Lower leg skin (tissue), 3 donors: Measurements from ENCODE around the gene PRTG.

Source experiments
- POLR2A ChIP-seq, 2 donors: fragments of 450-650 bp; IDR thresholded peaks; one replicate each; pipeline ENCODE4 v1.6.1; 2016 to 2017; ENCODE audit warnings: antibody characterized with exemption in 2 of 2, mild to moderate bottlenecking in 1 of 2, moderate library complexity in 1 of 2
- TF ChIP-seq, protein P1 (sequence below), 3 donors: fragments of 450-650 bp; IDR thresholded peaks; one replicate each; pipeline ENCODE4 v1.5.1; 2016; ENCODE audit warnings: antibody characterized with exemption in 3 of 3, mild to moderate bottlenecking in 3 of 3, moderate library complexity in 2 of 3

GRCh38 chr15:55586808-55587207, 156.1 kb downstream of the PRTG start:
- TF ChIP-seq, protein P1, sequence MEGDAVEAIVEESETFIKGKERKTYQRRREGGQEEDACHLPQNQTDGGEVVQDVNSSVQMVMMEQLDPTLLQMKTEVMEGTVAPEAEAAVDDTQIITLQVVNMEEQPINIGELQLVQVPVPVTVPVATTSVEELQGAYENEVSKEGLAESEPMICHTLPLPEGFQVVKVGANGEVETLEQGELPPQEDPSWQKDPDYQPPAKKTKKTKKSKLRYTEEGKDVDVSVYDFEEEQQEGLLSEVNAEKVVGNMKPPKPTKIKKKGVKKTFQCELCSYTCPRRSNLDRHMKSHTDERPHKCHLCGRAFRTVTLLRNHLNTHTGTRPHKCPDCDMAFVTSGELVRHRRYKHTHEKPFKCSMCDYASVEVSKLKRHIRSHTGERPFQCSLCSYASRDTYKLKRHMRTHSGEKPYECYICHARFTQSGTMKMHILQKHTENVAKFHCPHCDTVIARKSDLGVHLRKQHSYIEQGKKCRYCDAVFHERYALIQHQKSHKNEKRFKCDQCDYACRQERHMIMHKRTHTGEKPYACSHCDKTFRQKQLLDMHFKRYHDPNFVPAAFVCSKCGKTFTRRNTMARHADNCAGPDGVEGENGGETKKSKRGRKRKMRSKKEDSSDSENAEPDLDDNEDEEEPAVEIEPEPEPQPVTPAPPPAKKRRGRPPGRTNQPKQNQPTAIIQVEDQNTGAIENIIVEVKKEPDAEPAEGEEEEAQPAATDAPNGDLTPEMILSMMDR (IDR thresholded peaks at IDR 0.05), result no peak
- TF ChIP-seq POLR2A (IDR thresholded peaks at IDR 0.05), result no peak
